ENCODE data around the gene MDH1B.

MDH1B gene

GRCh38 chr2:206698811-206699210, 66.3 kb downstream of the MDH1B start:
- in situ Hi-C loops (cut with HindIII; ENCODE audit: low sequenced_read_pairs): no loop called here
- no peak for DNase-seq (ENCODE audit: low read depth)
- no peak overlapping the region for H3K4me3 ChIP-seq (ENCODE audit: low read depth, low read length)
- no peak for TF ChIP-seq CTCF (IDR thresholded peaks at IDR 0.05; ENCODE audit: low read depth, low read length, missing control alignments)

GRCh38 chr2:206696910-206697309, 68.2 kb downstream of the MDH1B start:
- in situ Hi-C loops (cut with HindIII; ENCODE audit: low sequenced_read_pairs): no loop called here

GRCh38 chr2:206693399-206694137, 71.6 kb downstream of the MDH1B start:
- in situ Hi-C loops (cut with HindIII; ENCODE audit: low sequenced_read_pairs): no loop called here
- H3K4me3 ChIP-seq (ENCODE audit: low read depth, low read length): no peak overlapping the region
- peak; percentile 50 for TF ChIP-seq CTCF (IDR thresholded peaks at IDR 0.05; ENCODE audit: low read depth, low read length, missing control alignments)
- DNase-seq (ENCODE audit: low read depth): peak; percentile 68

More at GRCh38 chr2:206696910-206697309, 68.2 kb downstream of the MDH1B start:
- no peak for TF ChIP-seq CTCF (IDR thresholded peaks at IDR 0.05; ENCODE audit: low read depth, low read length, missing control alignments)
- no peak overlapping the region for H3K4me3 ChIP-seq (ENCODE audit: low read depth, low read length)
- DNase-seq (ENCODE audit: low read depth): no peak

- no peak overlapping the region for H3K4me3 ChIP-seq (ENCODE audit: low read depth, low read length)
- in situ Hi-C loops (cut with HindIII; ENCODE audit: low sequenced_read_pairs): no loop called here
- DNase-seq (ENCODE audit: low read depth): no peak
- no peak for TF ChIP-seq CTCF (IDR thresholded peaks at IDR 0.05; ENCODE audit: low read depth, low read length, missing control alignments)
Observed at GRCh38 chr2:206692971-206693370, 72.2 kb downstream of the MDH1B start.

GRCh38 chr2:206688990-206689389, 76.1 kb downstream of the MDH1B start:
- DNase-seq (ENCODE audit: low read depth): no peak
- in situ Hi-C loops (cut with HindIII; ENCODE audit: low sequenced_read_pairs): loop anchor here (5.0 kb wide), 1 partner anchor 83 kb away; no protein-coding TSS in a partner anchor
- no peak overlapping the region for H3K4me3 ChIP-seq (ENCODE audit: low read depth, low read length)
- TF ChIP-seq CTCF (IDR thresholded peaks at IDR 0.05; ENCODE audit: low read depth, low read length, missing control alignments): no peak

GRCh38 chr2:206688453-206688852, 76.7 kb downstream of the MDH1B start:
- in situ Hi-C loops (cut with HindIII; ENCODE audit: low sequenced_read_pairs): loop anchor here (5.0 kb wide), 1 partner anchor 84 kb away; no protein-coding TSS in a partner anchor
- no peak for TF ChIP-seq CTCF (IDR thresholded peaks at IDR 0.05; ENCODE audit: low read depth, low read length, missing control alignments)

More at GRCh38 chr2:206688453-206688852, 76.7 kb downstream of the MDH1B start:
- DNase-seq (ENCODE audit: low read depth): no peak
- H3K4me3 ChIP-seq (ENCODE audit: low read depth, low read length): no peak overlapping the region

All from astrocyte of the cerebellum (primary cell).